ENCODE measurements around the gene NR1H4.
A peak's percentile ranks its signal among the peaks of the same experiment; 100 is the strongest.
"Not testable (repeated sequence)": the region's sequence is repeated elsewhere in the genome, so short reads cannot be mapped to it uniquely, and the experiment has no call there.

The NR1H4 gene

DNA sequence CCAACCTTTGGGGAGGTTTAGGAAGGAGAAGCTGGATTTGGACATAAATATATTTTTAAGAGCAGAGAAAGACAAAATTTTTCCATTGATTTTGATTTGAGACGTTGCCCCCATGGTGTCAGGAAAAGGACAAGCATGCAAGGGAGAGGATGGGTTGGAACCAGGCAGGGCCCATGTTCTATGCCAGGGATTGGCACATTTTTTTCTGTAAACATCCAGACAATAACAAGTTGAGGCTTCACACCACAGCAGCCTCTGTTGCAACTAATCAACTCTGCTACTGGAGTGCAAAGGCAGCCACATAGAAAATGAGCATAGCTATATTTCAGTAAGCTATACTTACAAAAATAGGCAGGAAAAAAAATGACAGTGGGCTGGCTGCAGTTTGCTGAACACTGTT, 44.7 kb downstream of the NR1H4 start:
- DNase-seq: no peak

DNA sequence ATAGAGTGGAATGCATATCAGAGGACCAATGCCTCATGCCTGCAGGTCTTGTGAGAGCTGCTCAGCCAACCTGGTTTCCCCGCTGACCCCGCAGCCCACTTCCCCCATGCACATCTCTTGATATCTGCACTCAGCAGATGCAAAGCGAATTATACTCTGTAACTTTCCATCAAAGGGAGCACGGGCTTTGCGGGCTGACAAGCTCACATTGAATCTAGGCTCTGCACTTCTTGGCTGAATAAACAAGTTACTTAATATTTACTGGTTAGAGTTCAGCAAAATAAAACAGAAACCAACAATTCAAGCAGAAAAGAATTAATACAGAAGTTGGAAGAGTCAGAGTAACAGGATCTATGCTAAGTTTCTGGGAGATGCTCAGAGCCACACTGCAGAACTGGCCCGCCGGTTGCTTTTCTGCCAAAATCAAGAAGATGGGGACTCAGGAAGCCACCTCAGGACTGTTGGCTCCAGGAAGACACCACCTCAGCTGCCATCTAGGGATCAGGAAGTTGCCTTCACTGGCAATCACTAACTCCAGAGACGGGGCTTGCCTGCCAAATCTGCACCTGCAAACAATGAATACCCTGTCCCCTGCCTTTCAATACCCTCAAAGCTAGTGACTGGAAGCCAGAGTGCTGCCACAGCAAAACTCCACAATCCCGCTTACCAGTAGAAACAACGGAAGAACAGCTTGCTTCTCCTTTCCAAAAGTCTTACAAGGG, 46.5 kb downstream of the NR1H4 start:
- no peak for DNase-seq

DNA sequence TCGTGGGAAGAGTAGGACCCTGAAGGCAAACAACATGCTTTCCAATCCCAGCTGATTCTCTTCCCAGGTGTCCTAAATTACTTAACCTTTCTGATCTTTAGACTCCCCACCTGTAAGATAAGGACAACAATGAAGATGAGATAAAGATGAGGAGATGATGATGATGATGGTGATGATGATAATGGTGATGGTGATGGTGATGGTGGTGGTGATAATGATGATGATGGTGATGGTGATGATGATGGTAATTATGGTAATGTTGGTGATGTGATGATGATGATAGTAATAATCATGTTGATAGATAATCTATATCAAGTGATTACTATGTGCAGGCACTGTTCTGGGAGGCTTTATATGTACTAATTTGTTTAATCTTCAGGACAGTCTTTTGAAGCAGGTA, 48.3 kb downstream of the NR1H4 start:
- DNase-seq: no peak

DNA sequence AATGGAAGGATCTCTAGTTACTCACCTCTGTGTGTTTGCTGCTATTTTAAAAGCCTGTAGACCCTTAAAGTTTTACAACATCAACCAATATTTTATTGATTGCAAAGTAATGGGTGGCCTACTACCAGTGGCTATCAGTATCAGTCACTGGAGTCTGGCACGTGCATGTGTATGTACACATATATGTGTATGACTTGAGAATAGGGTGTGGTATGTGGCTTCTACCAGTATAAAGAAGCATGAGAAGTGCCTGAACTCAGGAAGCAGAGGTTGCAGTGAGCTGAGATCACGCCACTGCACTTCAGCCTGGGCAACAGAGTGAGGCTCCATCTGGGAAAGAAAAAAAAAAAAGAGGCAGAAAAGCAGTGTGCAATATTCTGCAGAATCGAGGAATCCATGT, 54.4 kb downstream of the NR1H4 start:
- DNase-seq: no peak

DNA sequence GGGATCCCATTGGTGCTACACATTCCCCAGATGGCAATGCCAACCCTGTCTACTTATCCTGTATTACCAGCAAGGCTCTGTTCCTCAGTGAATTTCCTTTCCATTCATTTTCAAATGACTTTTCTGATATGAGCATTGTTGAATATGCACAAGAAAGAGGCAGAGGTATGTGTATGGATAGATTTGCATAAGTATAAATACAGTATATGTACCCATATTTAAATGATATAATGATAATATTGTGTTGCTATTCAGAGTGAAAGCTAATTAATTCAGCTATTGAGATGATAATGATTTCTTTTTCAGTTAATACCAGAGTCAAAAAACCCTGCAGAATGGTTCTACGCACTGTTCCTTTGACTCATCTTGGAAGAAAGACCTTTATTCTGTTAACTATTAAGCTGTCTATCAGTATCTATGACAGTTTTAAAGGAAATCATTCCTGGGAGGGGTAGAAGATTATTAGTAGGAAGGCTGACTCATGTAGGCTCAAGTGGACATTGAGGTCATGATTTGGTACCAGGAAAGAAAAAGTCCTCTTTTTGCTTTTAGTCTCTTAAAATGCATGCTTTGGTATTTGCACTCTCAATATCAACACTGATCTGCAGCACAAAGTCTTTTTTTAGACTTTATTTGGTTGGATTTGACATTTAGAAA, 54.9 kb downstream of the NR1H4 start:
- no peak for DNase-seq

DNA sequence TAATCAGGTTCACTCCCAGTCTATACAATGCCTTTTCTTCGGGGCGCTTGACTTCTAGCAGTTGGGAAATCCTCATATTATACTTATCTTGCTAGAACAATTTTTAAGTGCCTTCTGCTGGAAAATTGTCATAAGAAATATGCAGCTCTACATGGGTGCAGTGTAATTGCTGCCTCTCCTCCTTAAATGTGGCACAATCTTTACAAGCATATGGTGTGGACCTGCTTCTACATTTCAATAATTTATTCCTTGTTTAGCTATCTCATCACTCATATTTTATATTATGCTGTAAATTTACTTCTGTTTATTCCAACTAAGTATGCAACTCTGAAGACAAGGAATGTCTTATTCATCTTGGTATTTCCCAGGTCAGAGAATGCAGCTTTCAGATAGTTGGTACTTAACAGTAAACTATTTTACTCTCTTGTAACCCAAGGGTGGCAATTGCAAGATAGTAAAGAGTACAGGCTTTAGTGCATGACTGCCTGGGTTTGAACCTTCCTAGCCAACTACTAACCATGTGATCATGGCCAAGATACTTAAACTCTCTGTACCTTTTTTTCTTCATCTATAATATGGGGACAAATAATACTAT, 56.2 kb downstream of the NR1H4 start:
- DNase-seq: no peak

DNA sequence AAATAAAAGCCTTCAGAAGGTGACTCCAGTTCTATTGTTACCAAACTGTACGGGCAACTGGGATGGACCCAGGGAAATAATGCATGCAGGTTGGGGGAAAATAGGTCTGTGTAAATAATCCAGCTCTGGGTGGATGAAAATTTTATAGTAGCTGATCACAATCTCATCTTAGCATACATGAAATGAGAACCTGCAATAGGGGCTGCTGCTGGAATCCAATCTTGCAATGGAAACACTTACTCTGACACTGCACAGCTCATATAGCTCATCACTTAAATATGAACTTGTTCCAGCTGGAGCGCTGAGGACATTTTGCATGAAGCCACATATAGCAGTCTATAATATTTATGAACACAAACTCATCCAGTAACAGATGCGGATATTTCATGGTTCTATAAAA, 59.7 kb downstream of the NR1H4 start:
- DNase-seq: no peak

DNA sequence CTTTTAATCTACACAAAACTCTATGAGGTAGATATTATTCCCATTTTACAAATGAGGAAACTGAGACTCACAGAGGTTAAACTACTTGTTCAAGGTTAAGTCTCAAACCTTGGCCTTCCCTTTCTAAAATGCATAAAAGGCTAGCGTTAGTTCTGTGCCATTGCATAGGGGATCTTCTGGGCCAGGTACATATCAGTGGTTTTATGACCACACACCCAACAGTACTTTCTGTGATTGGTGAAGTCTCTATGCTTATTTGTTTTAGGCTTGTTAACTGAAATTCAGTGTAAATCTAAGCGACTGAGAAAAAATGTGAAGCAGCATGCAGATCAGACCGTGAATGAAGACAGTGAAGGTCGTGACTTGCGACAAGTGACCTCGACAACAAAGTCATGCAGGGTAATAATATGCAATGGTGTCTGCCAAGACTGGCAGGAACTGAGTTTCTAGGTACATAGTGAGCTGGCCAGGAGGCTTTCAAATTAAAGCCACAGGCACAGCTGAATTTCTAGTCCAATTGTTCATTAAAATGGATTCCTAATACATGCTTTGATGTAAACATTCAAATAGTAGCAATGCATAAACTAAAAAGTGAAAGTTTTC, 61.1 kb downstream of the NR1H4 start:
- no peak for DNase-seq

DNA sequence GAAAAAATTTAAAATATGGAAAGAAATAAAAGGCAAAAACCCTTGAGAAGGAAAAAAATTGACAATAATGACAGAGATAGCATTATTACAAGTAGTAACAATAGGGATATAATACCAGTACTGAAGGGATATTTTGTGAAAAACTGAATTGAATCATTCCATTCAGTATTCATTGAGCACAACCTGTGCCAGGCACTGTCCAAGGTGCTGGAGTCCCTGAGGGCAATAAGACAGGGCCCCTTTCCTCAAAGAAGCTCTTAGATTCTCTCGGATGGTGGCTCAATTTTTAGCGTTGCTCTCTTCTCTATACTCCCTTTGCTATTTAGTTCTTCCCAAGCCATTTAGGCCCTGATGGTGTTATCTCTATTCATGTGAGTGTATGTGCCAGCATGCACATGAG, 65.5 kb downstream of the NR1H4 start:
- DNase-seq: peak; percentile 74

DNA sequence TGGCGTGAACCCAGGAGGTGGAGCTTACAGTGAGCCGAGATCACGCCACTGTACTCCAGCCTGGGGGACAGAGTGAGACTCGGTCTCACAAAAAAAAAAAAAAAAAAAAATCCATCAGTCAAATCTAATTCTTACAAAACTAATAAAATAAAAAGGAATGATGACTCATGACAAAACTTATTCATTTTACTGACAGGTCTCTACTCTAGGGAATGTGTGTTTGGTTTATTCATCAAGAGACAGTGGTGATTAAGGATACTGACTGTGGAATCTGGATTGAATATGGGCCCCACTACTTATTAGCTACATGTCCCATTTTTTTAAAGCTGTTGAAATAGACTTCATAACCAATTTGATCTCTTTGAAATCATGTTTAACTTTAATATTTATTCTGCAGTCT, 70.5 kb downstream of the NR1H4 start:
- DNase-seq: no peak

DNA sequence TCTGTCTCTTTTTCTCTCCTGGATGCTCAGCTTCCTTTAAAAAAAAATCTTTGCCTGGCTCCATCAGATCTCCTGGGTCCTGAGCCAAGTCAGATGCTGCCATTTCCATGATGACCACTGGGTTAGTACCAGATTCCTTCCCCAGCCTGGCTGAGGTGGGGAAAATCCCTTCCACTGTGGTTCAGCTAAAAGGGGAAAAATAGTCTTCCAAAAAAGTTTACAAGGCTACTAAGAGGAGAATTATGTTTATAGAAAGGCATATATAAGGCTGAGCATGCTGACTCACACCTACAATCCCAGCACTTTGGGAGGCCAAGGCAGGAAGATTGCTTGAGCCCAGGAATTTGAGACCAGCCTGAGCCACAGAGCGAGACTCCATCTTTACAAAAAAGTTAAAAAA, 71.4 kb downstream of the NR1H4 start:
- DNase-seq: no peak

DNA sequence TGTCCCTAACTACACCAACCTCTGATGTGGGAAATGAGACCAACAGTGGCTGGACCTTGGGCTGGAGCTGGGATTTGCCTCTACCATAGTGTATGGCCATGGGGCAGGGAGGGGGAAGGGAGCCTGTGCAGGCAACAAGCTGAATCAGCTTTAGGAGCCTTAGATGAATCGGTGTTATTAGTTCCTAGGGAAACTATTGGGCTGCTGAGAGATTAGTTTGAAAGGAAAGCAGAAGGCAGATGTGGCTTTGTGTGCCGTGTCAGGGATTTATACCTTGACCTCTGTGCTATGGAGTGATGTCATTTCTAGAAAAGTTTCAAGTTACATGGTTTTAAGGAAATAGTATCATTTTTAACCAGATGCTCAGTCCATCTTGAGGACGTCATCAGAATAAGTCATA, 80.3 kb downstream of the NR1H4 start:
- no peak for DNase-seq

DNA sequence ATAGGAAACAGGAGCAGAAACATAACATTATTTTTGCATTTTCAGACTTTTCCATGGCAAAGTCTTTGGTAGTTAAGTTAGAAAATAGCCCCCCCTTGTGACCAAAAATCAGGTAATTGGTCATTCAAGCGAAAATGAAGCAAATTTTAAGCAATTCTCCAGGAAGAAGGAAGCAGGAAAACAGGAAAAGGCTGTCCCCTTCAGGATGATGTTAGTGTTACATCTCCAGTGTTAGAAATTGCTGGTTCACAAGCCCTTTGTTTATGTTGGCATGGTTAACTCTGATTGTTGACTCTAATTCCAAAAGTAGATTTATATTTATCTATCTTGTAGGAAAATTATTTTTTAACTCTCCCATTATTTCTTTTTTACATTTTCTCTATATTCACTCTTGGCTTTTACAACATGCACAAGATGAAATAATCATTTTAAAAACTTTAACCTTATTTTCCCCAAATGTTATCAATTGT, 81.0 kb downstream of the NR1H4 start:
- DNase-seq: peak; percentile 89

DNA sequence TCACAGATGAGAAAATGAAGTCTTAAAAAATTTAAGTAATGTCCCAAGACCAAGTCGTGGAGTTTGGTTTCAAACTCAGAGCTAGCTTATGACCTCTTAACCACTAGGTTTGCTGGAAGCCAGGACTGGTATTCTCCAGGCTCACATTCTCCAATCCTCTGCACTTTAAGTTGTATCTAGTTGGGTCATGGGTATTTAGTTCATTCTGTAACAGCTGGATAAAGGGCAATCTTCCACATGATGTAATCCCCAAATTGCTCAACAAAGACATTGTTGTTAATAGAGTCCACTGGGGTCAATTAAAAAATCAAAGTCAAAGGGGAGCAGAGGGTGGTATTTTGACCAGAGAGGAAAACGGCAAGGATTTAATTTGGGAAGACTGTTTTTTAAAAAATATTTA, 82.1 kb downstream of the NR1H4 start:
- no peak for DNase-seq

DNA sequence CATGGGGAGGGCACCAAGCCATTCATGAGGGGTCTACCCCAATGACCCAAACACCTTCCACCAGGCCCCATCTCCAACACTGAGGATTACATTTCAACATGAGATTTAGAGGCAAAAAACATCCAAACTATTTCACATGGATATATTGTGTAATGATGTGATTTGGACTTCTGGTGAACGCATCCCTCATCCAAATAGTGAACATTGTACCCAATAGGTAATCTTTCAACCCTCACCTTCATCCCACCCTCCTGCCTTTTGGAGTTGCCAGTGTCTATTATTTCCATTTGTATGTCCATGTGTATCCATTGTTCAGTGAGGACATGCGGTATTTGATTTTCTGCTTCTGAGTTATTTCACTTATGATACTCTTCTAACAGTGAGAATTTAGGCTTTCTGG, 83.7 kb downstream of the NR1H4 start:
- DNase-seq: no peak

DNA sequence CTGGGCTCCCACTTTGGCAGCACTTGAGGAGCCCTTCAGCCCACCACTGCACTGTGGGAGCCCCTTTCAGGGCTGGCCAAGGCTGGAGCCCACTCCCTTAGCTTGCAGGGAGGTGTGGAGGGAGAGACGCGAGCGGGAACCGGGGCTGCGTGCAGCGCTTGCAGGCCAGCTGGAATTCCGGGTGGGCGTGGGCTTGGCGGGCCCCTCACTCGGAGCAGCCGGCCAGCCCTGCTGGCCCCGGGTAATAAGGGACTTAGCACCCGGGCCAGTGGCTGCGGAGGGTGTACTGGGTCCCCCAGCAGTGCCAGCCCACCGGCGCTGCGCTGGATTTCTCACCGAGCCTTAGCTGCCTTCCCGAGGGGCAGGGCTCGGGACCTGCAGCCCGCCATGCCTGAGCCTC, 85.6 kb downstream of the NR1H4 start:
- not testable (repeated sequence) for DNase-seq

DNA sequence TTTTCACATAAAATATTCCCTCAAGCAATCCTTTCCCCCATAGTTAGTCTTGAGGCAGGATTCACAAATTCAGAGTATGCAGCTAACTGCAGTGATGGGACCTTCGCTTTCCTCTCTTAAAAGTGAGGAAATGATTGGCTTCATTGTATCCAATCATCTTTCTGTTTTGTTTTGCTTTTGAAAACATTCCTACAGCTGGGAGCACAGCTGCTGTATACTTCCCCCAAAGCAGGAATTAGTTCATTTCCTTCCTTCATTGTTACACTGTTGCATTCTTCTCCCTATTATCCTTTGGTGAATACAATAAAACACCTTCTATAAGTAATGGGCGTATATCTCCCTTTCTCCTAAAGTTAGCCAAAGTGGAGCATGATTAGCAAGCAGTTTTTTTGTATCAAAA, 90.4 kb downstream of the NR1H4 start:
- DNase-seq: no peak

DNA sequence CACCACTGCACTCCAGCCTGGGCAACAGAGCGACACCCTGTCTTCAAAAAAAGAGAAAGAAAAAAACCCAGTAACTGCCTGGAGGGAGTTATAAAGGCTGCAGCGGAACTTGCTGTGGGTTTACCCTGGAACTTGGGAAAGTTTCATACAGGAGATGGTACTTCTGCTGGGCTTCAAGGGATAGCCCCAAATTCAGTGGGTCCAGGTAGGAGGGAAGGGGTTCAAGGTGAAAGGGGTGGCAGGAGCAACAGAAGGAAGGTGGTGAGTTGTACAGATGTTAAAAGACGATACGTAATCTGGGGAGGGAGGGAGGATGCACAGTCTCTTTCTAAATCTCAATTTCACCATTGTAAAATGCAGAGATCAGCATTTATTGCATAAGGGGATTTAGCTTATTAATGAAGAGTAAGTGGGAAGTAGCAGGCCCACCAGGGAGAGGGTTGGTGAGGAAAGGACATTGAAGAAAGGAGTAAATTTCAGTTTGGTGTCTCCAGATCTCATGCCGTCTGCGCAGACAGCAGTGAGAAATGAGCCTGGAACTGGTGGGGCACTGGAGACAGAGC, 91.3 kb downstream of the NR1H4 start:
- no peak for DNase-seq

DNA sequence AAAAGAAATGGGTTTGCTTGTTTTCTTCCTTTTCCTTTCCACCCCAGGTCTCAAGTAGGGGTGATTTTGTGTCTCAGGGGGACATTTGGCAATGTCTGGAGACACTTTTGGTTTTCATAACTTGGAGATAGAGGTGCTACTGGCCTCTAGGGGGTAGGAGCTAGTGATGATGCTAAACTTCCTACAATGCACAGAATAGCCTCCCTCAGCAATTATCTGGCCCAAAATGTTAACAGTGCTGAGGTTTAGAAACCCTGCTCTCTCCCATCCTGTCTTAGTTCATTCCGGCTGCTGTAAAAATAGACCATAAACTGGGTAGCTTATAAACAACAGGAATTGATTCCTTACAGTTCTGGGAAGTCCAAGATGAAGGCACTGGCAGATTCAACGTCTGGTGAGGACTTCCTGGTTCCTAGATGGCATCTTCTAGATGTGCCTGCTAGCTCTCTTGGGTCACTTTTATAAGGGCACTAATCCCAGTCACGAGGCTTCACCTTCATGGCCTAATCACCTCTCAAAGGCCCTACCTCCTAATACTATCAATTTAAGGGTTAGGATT, 92.4 kb downstream of the NR1H4 start:
- no peak for DNase-seq

DNA sequence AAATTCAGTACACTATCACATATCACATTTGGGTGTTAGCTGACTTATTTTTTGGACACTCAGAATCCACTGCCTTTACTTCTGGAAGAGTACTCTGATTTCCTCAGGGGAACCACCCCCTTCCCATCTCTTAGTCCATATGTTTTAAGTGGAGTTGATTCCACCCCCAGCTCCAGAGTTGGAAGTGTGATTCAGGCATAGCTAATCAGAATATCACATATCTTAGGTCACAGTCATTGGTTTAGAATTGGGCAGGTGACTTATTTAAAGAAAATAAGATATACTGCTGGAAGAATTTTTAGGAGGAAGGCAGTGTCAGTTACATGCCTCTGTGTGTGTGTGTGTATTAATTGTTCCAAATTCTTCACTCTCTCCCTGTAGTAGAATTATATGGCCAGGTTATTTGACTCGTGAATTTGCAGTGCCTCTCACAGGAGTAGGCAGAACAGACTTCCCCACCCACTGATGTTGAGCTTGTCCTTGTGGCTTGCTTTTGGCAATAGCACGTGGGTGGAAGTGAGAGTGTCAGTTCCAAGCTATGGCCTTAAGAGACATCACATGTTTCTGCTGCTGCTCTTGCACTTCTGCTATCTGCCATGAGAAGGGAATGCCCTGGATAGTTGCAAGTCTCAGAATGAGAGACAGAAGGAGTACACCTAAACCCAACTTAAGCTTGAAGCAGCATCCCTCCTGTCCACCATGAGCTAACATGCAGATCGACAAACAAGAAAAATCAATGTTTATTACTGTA, 93.4 kb downstream of the NR1H4 start:
- peak; percentile 49 for DNase-seq

DNA sequence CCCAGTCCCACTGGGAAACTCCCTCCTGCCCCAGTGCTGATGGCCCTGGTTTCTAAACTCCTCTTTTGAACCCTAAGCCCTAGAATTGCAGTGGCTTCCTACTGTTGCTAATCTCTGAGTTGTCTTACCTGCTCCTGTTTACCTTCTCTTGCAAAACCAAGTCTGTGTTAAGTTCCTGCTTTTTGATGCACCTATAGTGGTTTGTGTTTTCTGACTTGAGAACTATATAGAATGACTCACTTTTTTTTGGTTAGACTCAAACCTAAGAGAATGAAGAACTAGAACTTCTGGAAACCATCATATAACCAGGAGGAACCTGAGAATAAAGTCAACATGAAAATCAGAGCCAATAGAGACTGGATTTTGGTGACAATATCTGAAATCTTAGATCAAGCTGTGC, 94.3 kb downstream of the NR1H4 start:
- no peak for DNase-seq

DNA sequence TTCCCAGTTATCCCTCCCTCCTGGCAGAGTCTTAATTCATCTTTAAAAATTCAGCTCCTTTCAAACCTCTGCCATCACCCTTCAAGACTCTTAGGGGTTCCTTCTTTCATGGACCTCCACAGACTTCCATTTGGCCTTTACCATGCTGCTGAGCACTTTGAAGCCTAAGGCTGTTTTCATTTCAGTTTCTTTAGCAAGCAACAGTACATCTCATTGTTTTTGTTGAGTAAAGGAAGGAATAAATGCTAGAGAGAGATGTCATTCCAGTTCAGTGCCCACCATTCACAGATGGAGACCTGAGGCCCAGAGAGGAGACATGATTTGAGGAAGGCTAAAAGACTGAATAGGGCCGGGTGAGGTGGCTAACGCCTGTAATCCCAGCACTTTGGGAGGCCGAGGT, 98.5 kb downstream of the NR1H4 start:
- DNase-seq: no peak
